ENCODE results near the gene TXNRD2. TPM values are rescaled to one million over a fixed set of nuclear protein-coding genes. Genes with fewer than 3 reads are reported as not detected.

Gene TXNRD2
- total and polyA plus RNA-seq, 5 donors = 18.7 to 32.9 (median 26.6) TPM

GRCh38 chr22:19825904-19826618 is 115.6 kb downstream of the TXNRD2 start:
- DNase-seq (no peak), ATAC-seq (no peak)
- 94% methylated on average over 7 of the region's 7 CpGs for WGBS
- H3K9me3 ChIP-seq (ENCODE audit: control insufficient read depth, low read length) = no peaks in the 10 kb centered on the region
- H3K4me3 ChIP-seq (ENCODE audit: low read length) = no peak overlapping the region
- no peak overlapping the region for H3K27ac ChIP-seq (ENCODE audit: low read length)
- H3K4me1 ChIP-seq (ENCODE audit: control insufficient read depth, insufficient read depth, low read length) = no peaks in the 10 kb centered on the region
- intact Hi-C loops (cut with DNase I) = no loop called here
- no peaks in the 10 kb centered on the region for H3K27me3 ChIP-seq (ENCODE audit: control insufficient read depth, insufficient read depth)

Small RNA genes lying within 50 kb of the gene (microRNA-seq; reads per million reads assigned to microRNA genes)
- 0 reads per million in 2 donors for gene MIR4761

Other genes starting within 250 kb of the TXNRD2 start
- gene SEPTIN5, start 227.3 kb downstream of the TXNRD2 start, total RNA-seq = 100 to 1,000 TPM; 143 to 264 (median 199) TPM
- 243 TPM for gene SEPTIN5, start 227.3 kb downstream of the TXNRD2 start, polyA plus RNA-seq
- gene GP1BB, start 218.3 kb downstream of the TXNRD2 start, total RNA-seq = 1 to 10 TPM in 1 of 4 donors, not detected in 3; 9.0 TPM
- gene GP1BB, start 218.3 kb downstream of the TXNRD2 start, polyA plus RNA-seq = 29.5 TPM
- 1 to 10 TPM in 1 of 4 donors, under 1 TPM in 3; 0.19 to 1.4 (median 0.78) TPM for gene TBX1, start 181.0 kb downstream of the TXNRD2 start, total RNA-seq
- gene TBX1, start 181.0 kb downstream of the TXNRD2 start, polyA plus RNA-seq = 0.88 TPM
- gene GNB1L, start 86.9 kb downstream of the TXNRD2 start, total RNA-seq = 1 to 10 TPM; 2.8 to 4.9 (median 4.0) TPM
- 2.1 TPM for gene GNB1L, start 86.9 kb downstream of the TXNRD2 start, polyA plus RNA-seq
- gene RTL10, start 86.9 kb downstream of the TXNRD2 start, total RNA-seq = 1 to 10 TPM; 6.8 to 9.9 (median 8.8) TPM
- gene RTL10, start 86.9 kb downstream of the TXNRD2 start, polyA plus RNA-seq = 5.8 TPM
- 10 to 100 TPM; 69.6 to 89.3 (median 84.4) TPM for gene COMT, start within 50 bp of the TXNRD2 start, total RNA-seq
- gene COMT, start within 50 bp of the TXNRD2 start, polyA plus RNA-seq = 102 TPM
- gene ARVCF, start 75.0 kb upstream of the TXNRD2 start, total RNA-seq = 10 to 100 TPM; 11.1 to 27.4 (median 18.4) TPM
- gene ARVCF, start 75.0 kb upstream of the TXNRD2 start, polyA plus RNA-seq = 21.7 TPM
- 10 to 100 TPM; 61.1 to 70.4 (median 67.3) TPM for gene TANGO2, start 79.3 kb upstream of the TXNRD2 start, total RNA-seq
- gene TANGO2, start 79.3 kb upstream of the TXNRD2 start, polyA plus RNA-seq = 64.9 TPM
- gene DGCR8, start 138.4 kb upstream of the TXNRD2 start, total RNA-seq = 10 to 100 TPM; 15.5 to 18.6 (median 17.0) TPM
- 11.2 TPM for gene DGCR8, start 138.4 kb upstream of the TXNRD2 start, polyA plus RNA-seq
- 10 to 100 TPM; 32.5 to 46.8 (median 39.5) TPM for gene RANBP1, start 174.3 kb upstream of the TXNRD2 start, total RNA-seq
- 33.3 TPM for gene RANBP1, start 174.3 kb upstream of the TXNRD2 start, polyA plus RNA-seq
- gene TRMT2A, start 175.4 kb upstream of the TXNRD2 start, total RNA-seq = 10 to 100 TPM; 23.1 to 32.0 (median 29.7) TPM
- gene TRMT2A, start 175.4 kb upstream of the TXNRD2 start, polyA plus RNA-seq = 23.1 TPM
- gene ZDHHC8, start 190.0 kb upstream of the TXNRD2 start, total RNA-seq = 10 to 100 TPM; 49.1 to 64.7 (median 55.7) TPM
- gene ZDHHC8, start 190.0 kb upstream of the TXNRD2 start, polyA plus RNA-seq = 34.2 TPM
- gene CCDC188, start 209.2 kb upstream of the TXNRD2 start, total RNA-seq = under 1 TPM; 0.22 to 0.83 (median 0.39) TPM
- gene CCDC188, start 209.2 kb upstream of the TXNRD2 start, polyA plus RNA-seq = 0.54 TPM

Measured in right cardiac atrium (tissue), 5 donors.